GM12874 (cell line): ENCODE measurements around the gene ANKRD6.
A peak's percentile ranks its signal among the peaks of the same experiment; 100 is the strongest.

ENCODE experiments used
- TF ChIP-seq, protein P1 (sequence below): IDR thresholded peaks from 2 replicates; pipeline ENCODE4 v1.5.1; 2011; ENCODE audit warnings: low read depth, mild to moderate bottlenecking, control low read depth, low read length, moderate library complexity; ENCODE audit not compliant: insufficient read depth

Gene ANKRD6

DNA sequence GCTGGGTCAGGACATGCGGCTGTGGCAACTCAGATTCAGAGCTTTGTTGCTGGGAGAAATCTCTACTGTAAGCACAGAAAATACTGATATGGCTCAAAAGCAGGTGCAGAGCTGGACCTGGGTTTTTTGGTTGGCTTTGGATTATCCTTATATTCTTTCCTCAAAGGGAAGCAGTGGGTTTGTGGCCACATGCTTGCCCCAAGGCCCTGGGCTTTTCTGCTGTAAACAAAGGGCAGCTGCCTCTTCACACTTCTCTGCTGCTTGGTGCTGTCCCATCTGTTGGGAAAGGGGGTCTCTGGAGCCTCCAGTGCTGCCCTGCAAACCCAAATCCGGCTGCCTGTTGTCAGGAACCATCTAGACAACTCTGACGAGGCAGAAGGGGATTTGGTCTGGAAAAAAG is 52.4 kb downstream of the ANKRD6 start:
- TF ChIP-seq, protein P1, sequence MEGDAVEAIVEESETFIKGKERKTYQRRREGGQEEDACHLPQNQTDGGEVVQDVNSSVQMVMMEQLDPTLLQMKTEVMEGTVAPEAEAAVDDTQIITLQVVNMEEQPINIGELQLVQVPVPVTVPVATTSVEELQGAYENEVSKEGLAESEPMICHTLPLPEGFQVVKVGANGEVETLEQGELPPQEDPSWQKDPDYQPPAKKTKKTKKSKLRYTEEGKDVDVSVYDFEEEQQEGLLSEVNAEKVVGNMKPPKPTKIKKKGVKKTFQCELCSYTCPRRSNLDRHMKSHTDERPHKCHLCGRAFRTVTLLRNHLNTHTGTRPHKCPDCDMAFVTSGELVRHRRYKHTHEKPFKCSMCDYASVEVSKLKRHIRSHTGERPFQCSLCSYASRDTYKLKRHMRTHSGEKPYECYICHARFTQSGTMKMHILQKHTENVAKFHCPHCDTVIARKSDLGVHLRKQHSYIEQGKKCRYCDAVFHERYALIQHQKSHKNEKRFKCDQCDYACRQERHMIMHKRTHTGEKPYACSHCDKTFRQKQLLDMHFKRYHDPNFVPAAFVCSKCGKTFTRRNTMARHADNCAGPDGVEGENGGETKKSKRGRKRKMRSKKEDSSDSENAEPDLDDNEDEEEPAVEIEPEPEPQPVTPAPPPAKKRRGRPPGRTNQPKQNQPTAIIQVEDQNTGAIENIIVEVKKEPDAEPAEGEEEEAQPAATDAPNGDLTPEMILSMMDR: no peak

DNA sequence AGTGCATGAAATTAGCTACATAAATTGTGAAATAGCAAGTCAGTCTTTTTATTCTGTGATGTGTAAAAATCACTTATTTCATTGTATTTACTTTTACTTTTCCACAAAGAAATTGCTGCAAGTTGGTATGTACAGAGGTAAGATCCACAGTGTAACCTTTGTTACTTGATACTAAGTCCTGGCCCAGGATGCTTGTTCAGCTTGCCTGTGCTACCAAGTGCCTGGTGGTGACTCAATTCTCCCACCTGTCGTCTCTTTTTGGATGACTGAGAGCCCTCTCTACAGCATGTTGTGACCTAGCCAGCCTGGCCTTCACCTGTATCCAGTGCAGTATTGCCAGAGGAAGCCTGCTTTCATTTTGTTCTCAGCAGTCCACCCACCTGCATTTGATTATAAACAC is 54.9 kb downstream of the ANKRD6 start:
- TF ChIP-seq, protein P1: no peak

DNA sequence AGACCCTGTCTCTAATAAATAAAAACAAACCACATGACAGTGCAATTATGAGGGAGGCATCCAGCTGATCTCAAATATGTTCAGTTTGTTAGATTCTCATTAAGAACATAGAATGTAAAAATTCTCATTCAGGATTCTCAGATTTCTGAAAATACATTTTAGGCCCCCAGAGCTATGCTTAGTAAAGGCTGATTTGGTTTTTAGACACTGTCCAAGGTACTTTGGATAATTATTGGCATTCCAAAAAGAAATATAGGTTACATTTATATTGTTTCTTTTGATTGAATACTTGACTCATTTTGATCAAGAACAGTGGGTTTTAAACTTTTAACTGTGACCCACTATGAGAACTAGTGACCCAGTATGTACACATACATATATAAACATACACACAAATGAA is 55.5 kb downstream of the ANKRD6 start:
- TF ChIP-seq, protein P1: no peak

DNA sequence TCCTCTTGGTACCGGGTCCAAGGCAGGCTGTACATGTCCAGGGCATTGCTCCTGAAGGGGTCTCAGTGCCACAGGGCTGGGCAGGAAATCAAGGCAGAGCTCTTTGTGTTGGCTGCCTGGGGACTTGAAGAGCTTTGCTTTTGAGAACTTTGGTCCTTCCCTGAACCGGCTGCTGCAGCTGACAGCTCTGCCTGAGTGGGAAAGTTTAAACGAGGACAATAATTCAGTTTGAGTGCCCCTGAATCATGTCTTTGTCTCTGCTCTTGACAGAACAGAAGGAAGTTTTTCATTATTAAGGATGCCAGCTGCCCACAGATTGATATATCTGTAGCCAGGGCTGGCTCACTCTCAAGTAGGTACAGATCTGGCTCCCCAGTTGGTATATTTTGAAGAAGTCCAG is 56.1 kb downstream of the ANKRD6 start:
- TF ChIP-seq, protein P1: no peak

DNA sequence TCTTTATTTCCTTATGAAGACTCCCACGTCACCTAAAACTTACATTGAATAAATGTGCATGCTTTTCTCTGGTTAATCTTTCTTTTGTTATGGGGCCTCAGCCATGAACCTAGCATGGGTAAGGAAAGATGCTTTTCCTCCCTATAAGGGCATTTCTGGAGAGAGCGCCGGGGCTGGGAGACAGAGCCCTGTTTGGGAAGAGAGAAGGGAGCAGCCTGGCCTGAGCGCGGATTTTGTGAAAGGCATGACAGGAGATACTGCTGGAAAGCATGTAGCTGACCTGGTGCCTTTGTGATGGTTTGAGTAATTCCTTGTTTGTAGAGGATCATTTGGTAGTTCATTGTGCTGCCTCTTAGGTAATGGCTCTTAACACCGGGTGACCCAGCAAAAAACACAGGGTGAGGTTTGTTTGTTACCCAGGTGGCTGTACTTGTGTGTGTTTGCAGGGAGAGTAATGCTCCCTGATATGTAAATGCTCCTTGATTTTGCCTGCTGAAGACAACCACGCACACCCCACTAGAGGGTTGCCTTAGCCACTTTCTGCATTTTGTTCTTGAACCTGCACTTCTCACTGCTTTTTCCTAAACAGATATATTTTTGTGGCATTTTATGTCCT is 59.2 kb downstream of the ANKRD6 start:
- TF ChIP-seq, protein P1: no peak

DNA sequence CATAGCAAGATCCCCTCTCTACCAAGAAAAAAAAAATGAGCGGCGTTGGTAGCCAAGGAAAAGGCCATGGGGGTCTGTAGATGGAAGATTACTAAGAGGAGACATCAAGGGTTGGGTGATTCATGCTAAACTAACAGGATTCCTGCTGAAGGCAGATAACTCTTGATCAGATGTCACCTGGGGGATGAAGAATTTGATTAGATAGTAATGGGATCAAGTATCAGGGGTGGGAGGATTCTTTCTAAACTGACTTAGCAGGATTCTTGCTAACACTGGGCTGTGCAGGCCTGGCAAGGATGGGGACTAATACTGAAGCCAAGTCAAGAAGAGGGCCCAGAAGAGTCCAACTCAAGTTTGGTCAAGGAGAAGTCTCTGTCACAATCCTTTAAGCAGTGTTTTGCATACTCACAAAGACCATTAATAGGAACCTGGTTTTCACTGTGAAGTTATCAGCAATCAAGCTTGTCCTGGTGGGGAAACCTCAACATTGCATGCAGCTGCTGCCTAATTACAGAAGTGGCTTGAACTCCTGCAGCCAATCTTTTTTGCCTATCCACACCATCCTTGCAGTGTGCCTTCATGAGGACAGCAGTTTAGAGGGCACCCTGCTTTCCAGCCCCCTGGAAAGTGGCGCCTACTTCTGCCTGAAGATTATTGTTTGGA is 61.3 kb downstream of the ANKRD6 start:
- TF ChIP-seq, protein P1: peak; percentile 27; the same call in 1 of the 2 replicates

DNA sequence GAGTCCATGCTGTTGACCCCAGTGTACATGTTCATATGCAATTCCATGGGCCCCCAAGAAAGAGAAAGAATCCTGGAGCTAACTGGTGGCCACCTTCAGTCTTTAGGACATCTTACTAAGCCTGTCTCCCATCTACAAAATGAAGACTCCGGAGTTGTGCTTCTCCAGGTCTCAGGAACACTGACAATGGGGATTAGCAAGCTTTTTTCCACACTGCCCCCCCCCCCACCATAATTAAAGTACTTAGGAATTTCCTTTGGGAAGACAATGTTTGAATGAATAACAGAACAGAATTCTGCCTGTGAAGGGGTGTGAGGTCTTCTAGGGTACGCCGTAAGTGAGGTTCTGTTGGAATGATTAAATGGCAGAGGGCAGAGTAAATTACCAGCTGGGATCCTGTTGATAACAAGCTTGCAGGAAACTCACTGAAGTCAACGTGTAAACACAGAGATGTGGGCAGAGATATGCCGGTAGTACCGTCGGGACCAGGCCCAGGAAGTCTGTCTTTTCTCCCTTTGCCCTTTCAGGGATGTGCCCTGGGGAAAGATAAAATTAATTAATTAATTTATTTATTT is 63.1 kb downstream of the ANKRD6 start:
- TF ChIP-seq, protein P1: no peak
